SKM-1 treated with dmso at 0.1 percent for 144 hours (cell line): Measurements from ENCODE around the gene SPINT4.
"Not testable (repeated sequence)": the region's sequence is repeated elsewhere in the genome, so short reads cannot be mapped to it uniquely, and the experiment has no call there.

ENCODE experiments used
- DNase-seq: peaks from one replicate; lab custom pipeline; 2025; ENCODE audit not compliant: unreplicated experiment; lab: John Stamatoyannopoulos, UW

SPINT4 gene

GRCh38 chr20:45722047-45722446 is at the start of gene SPINT4:
Gene SPINT4 (plus strand): TSS chr20:45722347. CDS start chr20:45722368, 21 bp downstream.
- DNase-seq = no peak

GRCh38 chr20:45672765-45673164 is 49.4 kb upstream of the SPINT4 start:
- DNase-seq = no peak

- no peak for DNase-seq
Observed at GRCh38 chr20:45679650-45680049, 42.5 kb upstream of the SPINT4 start.

GRCh38 chr20:45685896-45686295 is 36.3 kb upstream of the SPINT4 start:
- no peak for DNase-seq

- DNase-seq = not testable (repeated sequence)
Observed at GRCh38 chr20:45693346-45693745, 28.8 kb upstream of the SPINT4 start.

GRCh38 chr20:45695496-45695895 is 26.7 kb upstream of the SPINT4 start:
- no peak for DNase-seq

GRCh38 chr20:45701104-45701503 is 21.0 kb upstream of the SPINT4 start:
- DNase-seq = no peak

GRCh38 chr20:45701873-45702272 is 20.3 kb upstream of the SPINT4 start, which contains the start of gene WFDC13:
Gene WFDC13 (plus strand): TSS chr20:45702038. CDS start chr20:45702124, 86 bp downstream.
- no peak for DNase-seq

GRCh38 chr20:45704969-45705637 is 17.0 kb upstream of the SPINT4 start, which contains the start of gene WFDC10B:
Gene WFDC10B (minus strand): TSS chr20:45705019. CDS start chr20:45685992, 19,027 bp downstream.
- DNase-seq = no peak

- DNase-seq = not testable (repeated sequence)
Observed at GRCh38 chr20:45716141-45716688, 5.9 kb upstream of the SPINT4 start.

- no peak for DNase-seq
Observed at GRCh38 chr20:45725134-45725533, 3.0 kb downstream of the SPINT4 start.

- DNase-seq = no peak
Observed at GRCh38 chr20:45727044-45727443, 4.9 kb downstream of the SPINT4 start.

- no peak for DNase-seq
Observed at GRCh38 chr20:45732199-45732598, 10.1 kb downstream of the SPINT4 start.

GRCh38 chr20:45735552-45735951 is 13.4 kb downstream of the SPINT4 start:
- DNase-seq = no peak

GRCh38 chr20:45735988-45736387 is 13.8 kb downstream of the SPINT4 start:
- DNase-seq = no peak

GRCh38 chr20:45742596-45742995 is 20.4 kb downstream of the SPINT4 start:
- no peak for DNase-seq

GRCh38 chr20:45745015-45745414 is 22.9 kb downstream of the SPINT4 start:
- DNase-seq = no peak

- DNase-seq = no peak
Observed at GRCh38 chr20:45751721-45752120, 29.6 kb downstream of the SPINT4 start.

- DNase-seq = no peak
Observed at GRCh38 chr20:45752746-45753145, 30.6 kb downstream of the SPINT4 start.

GRCh38 chr20:45758096-45758495 is 35.9 kb downstream of the SPINT4 start:
- DNase-seq = no peak

- DNase-seq = not testable (repeated sequence)
Observed at GRCh38 chr20:45759921-45760320, 37.8 kb downstream of the SPINT4 start.

GRCh38 chr20:45761966-45762365 is 39.8 kb downstream of the SPINT4 start:
- not testable (repeated sequence) for DNase-seq
